HG03108 (cell line): ENCODE data around the gene LETM1.

Source experiments
- ATAC-seq: cut with Tn5 transposase; IDR thresholded peaks from one replicate; pipeline ENCODE4 v1.9.1; 2021; ENCODE audit warnings: moderate library complexity; ENCODE audit not compliant: unreplicated experiment

The LETM1 gene

GRCh38 chr4:1808851-1809753 is 46.9 kb downstream of the LETM1 start:
- ATAC-seq, result no peak

- ATAC-seq, result no peak
These were observed 47.6 kb downstream of the LETM1 start for GRCh38 chr4:1808396-1808795.

GRCh38 chr4:1807332-1807777 is 48.6 kb downstream of the LETM1 start:
- ATAC-seq, result no peak

- no peak for ATAC-seq
These were observed 49.2 kb downstream of the LETM1 start for GRCh38 chr4:1806596-1807331.

DNA sequence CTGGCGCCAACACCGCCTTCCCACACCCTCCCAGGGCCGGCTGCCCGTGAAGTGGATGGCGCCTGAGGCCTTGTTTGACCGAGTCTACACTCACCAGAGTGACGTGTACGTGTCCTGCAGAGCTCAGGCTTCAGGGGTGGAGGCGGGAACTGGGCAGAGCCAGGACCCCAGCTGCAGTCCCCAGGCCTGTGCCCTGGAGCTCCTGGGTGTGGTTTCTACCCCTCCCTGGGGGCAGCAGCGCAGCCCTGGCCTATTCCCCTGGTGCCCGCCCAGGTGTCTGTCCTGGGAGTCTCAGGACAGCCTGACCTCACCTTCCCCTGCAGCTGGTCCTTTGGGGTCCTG is 49.8 kb downstream of the LETM1 start:
- ATAC-seq, result no peak

GRCh38 chr4:1805493-1806222 is 50.3 kb downstream of the LETM1 start:
- no peak for ATAC-seq

GRCh38 chr4:1804638-1805492 is 51.1 kb downstream of the LETM1 start:
- no peak for ATAC-seq

- ATAC-seq, result no peak
These were observed 52.2 kb downstream of the LETM1 start for GRCh38 chr4:1803523-1804423.

DNA sequence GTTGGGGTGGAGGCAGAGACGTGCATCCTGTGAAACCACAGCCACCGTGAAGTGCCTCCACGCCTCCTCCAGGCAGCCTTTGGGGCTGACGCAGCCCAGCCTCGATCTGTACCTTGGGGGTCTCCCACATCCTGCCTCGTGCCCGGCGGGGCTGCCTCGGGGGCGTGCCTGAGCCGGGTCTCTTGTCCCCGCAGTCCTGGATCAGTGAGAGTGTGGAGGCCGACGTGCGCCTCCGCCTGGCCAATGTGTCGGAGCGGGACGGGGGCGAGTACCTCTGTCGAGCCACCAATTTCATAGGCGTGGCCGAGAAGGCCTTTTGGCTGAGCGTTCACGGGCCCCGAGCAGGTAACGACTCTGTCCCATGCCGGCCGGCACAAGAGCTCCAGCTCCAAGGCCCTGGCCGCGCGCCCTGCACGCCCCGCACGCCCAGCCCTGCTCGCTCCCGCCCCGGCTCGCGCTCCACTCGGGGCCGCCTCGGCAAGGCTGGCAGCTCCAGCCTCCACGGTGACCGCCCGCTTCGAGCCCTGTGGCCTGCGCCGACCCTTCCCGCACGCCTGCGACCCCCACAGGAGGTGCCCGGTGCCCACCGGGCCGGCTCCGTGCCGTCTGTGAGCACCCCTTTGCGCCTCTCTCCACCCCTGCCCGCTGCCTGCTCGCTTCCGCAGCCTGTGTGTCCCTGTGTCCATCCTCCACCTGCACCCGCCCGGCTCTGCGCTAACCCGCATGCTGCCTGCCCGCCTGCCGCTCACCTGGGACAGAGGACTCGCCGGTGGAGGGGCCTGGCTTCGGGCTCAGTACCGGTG is 53.0 kb downstream of the LETM1 start:
- ATAC-seq, result no peak

DNA sequence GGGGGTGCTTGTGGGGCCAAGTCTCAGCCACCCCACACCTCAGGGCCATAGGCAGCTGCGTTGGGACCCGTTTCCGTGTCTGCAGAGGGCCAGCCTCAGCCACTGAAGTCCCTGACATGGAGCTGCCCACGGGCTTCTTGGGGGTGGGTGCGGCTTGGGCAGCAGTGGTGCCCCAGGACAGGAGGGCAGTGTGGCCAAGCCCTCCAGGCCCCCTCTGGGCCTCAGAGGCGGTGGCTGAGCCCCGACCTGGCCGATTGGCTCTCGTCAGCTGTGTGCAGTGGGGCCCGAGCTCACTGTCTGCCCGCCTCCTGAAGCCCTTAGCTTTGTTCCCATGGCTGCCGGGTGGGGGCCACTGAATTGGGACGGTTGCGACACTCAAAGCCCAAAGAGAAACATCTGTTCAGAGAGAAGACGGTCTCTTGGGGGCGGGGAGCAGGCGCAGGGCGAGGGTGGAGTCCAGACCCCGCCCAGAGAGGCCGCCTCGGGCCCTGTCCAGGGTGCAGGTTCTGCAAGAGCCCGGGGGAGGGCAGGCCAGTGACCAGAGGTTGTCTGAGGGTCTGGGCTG is 53.7 kb downstream of the LETM1 start:
- no peak for ATAC-seq

GRCh38 chr4:1801286-1801958 is 54.5 kb downstream of the LETM1 start:
- no peak for ATAC-seq

DNA sequence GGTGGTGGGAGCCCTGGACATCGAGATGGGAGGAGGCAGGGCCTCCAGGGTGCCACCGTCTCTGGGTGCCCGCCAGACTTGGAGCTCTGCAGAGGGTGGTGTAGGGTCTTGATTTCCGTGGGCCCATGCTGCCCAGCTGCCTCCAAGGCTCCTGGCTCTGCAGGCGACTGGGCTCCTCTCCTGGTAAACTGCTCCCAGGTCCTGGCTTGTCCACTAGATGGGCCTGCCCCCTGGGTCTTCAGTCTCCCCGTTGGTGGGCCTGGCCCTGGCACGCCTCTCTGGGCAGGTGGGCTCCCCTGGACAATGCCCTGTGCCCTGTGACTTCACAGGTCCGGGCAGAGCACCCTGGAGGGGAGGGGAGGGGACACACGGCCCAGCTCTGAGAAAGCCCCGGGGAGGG is 55.2 kb downstream of the LETM1 start:
- ATAC-seq, result no peak

DNA sequence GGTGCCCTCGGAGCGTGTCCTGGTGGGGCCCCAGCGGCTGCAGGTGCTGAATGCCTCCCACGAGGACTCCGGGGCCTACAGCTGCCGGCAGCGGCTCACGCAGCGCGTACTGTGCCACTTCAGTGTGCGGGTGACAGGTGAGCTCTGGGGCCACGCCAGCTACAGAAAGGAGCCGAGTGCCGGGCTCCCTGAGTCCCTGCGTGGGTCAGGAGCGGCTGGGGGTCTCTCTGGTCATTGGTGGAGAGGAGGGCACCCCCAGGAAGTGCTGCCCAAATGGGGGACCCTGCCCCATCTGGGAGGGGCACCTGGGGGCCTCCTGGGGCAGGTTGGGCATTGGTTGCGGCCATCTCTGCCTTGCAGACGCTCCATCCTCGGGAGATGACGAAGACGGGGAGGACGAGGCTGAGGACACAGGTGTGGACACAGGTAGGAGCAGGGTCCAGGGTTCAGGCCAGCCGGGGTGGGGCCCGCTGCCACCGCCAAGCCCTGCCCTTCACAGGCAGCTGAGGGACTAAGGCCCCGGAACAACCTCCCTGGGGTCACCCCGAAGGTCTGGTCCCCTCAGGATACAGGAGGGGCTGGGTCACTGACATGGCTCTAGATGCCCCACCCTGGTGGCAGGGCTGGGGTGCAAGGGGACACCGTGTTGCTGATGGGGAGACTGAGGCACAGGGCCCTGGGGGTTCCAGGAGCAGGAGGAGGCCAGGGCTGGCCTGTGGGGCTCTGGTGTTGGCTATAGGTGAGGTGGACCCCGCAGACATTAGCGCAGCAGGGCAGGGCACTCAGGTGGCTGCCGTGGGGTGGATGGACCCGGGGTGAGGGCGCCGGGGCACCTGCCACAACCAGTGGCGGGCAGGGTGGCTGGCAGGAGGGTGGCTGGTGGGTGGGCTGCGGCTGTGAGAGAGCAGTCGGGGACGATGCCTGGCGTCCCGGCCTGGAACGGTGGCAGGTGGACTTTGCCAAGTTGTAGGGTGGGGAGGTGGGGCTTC is 56.3 kb downstream of the LETM1 start:
- ATAC-seq, result no peak

DNA sequence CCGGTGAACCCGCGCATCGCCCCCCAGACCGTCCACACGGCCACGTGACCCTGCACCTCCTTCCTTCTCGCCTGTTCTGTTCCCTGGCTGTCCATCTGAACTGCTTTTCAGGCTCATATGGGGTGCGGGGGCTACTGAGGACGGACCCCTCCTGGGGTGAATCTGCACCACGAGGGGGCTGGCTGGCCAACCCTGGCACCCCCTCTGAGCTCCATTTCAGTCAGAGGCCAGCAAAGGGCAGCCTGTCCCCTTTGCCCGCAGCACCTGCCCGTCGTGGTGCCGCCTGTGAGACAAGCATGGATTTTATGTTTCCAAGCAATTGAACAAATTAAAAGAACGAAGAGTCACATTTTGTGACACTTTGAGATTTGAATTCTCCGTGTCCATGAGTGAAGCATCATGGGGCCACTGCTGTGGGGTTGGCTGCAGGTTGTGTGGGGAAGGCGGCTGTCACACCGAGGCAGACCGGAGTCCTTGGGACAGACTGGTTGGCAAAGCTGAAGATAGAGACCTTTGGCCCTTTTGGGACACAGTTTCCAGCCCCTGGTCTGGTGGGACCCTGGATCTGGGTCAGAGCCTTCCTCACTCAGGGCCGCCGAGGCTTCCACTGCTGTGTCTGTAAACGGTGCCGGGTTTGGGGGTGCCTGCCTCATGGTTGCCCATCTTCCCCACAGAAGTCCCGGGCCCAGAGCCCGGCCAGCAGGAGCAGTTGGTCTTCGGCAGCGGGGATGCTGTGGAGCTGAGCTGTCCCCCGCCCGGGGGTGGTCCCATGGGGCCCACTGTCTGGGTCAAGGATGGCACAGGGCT is 57.2 kb downstream of the LETM1 start:
- no peak for ATAC-seq

- ATAC-seq, result no peak
These were observed 57.9 kb downstream of the LETM1 start for GRCh38 chr4:1797861-1798579.
